ENCODE data around the gene KLHL30. TPM values are rescaled to one million over a fixed set of nuclear protein-coding genes. Genes with fewer than 3 reads are reported as not detected.
"Not testable (repeated sequence)": the region's sequence is repeated elsewhere in the genome, so short reads cannot be mapped to it uniquely, and the experiment has no call there.

The KLHL30 gene
- total RNA-seq, 2 donors from 2014 or later: not detected

- Mint-ChIP-seq H3K9me3 (no peaks in the 10 kb centered on the region), H3K4me1 (no peaks in the 10 kb centered on the region), H3K27me3 (ENCODE audit: insufficient read depth) (peaks cover 10% of the 10 kb centered on the region), H3K27ac (no peak overlapping the region), H3K4me3 (no peak overlapping the region), H3K36me3 (ENCODE audit: low read depth) (peaks cover 34% of the 10 kb centered on the region)
- no peak for DNase-seq
- no peak for TF ChIP-seq CTCF (conservative IDR thresholded peaks at IDR 0.05)
- Histone ChIP-seq H3K27ac (ENCODE audit: low read depth, low read length) (no peak overlapping the region), H3K4me1 (ENCODE audit: control insufficient read depth, insufficient read depth, low read length) (no peaks in the 10 kb centered on the region), H3K27me3 (ENCODE audit: control insufficient read depth, insufficient read depth, low read length, poor library complexity, severe bottlenecking) (peaks cover 11% of the 10 kb centered on the region), H3K9ac (ENCODE audit: extremely low read depth, low read length, poor library complexity, severe bottlenecking) (no peak overlapping the region), H3K36me3 (ENCODE audit: control insufficient read depth, insufficient read depth, low read length) (peaks cover 60% of the 10 kb centered on the region), H3K9me3 (ENCODE audit: control insufficient read depth, low read length) (no peaks in the 10 kb centered on the region), H3K4me3 (ENCODE audit: low read length) (no peak overlapping the region)
- 86 to 97% methylated on average over 3 to 5 of the region's 5 CpGs for WGBS, 2 experiments (ENCODE audit: insufficient coverage in 1 of 2, insufficient read length in 1 of 2)
Measured at GRCh38 chr2:238169708-238170251, 31.3 kb downstream of the KLHL30 start.

- no peak overlapping the region for H3K27ac ChIP-seq (ENCODE audit: low read depth, low read length)
- H3K36me3 Mint-ChIP-seq (ENCODE audit: low read depth): peaks cover 37% of the 10 kb centered on the region
- no peaks in the 10 kb centered on the region for H3K9me3 ChIP-seq (ENCODE audit: control insufficient read depth, low read length)
- no peak for DNase-seq
- no peaks in the 10 kb centered on the region for H3K4me1 Mint-ChIP-seq
- H3K27ac Mint-ChIP-seq: no peak overlapping the region
- H3K9ac ChIP-seq (ENCODE audit: extremely low read depth, low read length, poor library complexity, severe bottlenecking): no peak overlapping the region
- no peak for TF ChIP-seq CTCF (conservative IDR thresholded peaks at IDR 0.05)
- H3K4me1 ChIP-seq (ENCODE audit: control insufficient read depth, insufficient read depth, low read length): no peaks in the 10 kb centered on the region
- H3K36me3 ChIP-seq (ENCODE audit: control insufficient read depth, insufficient read depth, low read length): peaks cover 68% of the 10 kb centered on the region
- no peaks in the 10 kb centered on the region for H3K9me3 Mint-ChIP-seq
- peaks cover 2% of the 10 kb centered on the region for H3K27me3 Mint-ChIP-seq (ENCODE audit: insufficient read depth)
- H3K4me3 Mint-ChIP-seq: no peak overlapping the region
- H3K27me3 ChIP-seq (ENCODE audit: control insufficient read depth, insufficient read depth, low read length, poor library complexity, severe bottlenecking): peaks cover 3% of the 10 kb centered on the region
- no peak overlapping the region for H3K4me3 ChIP-seq (ENCODE audit: low read length)
- 91 to 95% methylated on average over 16 to 20 of the region's 21 CpGs for WGBS, 2 experiments (ENCODE audit: insufficient coverage in 1 of 2, insufficient read length in 1 of 2)
Measured at GRCh38 chr2:238170386-238171071, 32.1 kb downstream of the KLHL30 start.

GRCh38 chr2:238171072-238171431 is 32.6 kb downstream of the KLHL30 start:
- H3K9ac ChIP-seq (ENCODE audit: extremely low read depth, low read length, poor library complexity, severe bottlenecking); H3K27ac Mint-ChIP-seq; H3K27ac ChIP-seq (ENCODE audit: low read depth, low read length); H3K27me3 Mint-ChIP-seq (ENCODE audit: insufficient read depth); H3K4me3 ChIP-seq (ENCODE audit: low read length); H3K27me3 ChIP-seq (ENCODE audit: control insufficient read depth, insufficient read depth, low read length, poor library complexity, severe bottlenecking); H3K4me3 Mint-ChIP-seq; H3K4me1 Mint-ChIP-seq; H3K9me3 ChIP-seq (ENCODE audit: control insufficient read depth, low read length); H3K9me3 Mint-ChIP-seq; DNase-seq; H3K4me1 ChIP-seq (ENCODE audit: control insufficient read depth, insufficient read depth, low read length): not testable (repeated sequence)
- peaks cover 72% of the 10 kb centered on the region for H3K36me3 ChIP-seq (ENCODE audit: control insufficient read depth, insufficient read depth, low read length)
- WGBS, 2 experiments (ENCODE audit: insufficient coverage in 1 of 2, insufficient read length in 1 of 2): 93 to 96% methylated on average over 2 to 5 of the region's 5 CpGs
- H3K36me3 Mint-ChIP-seq (ENCODE audit: low read depth): peaks cover 41% of the 10 kb centered on the region

Measured in endodermal cell (in vitro differentiated cells).